GM18517 (cell line): Measurements from ENCODE around the gene MBD1.
"Not testable (repeated sequence)": the region's sequence is repeated elsewhere in the genome, so short reads cannot be mapped to it uniquely, and the experiment has no call there.

ENCODE experiments used
- ATAC-seq: cut with Tn5 transposase; IDR thresholded peaks from one replicate; pipeline ENCODE4 v1.9.1; 2021; ENCODE audit warnings: mild to moderate bottlenecking, moderate library complexity; ENCODE audit not compliant: unreplicated experiment

MBD1 gene

GRCh38 chr18:50281295-50281971 lies at the start of gene MBD1:
Gene MBD1 (minus strand): TSS chr18:50281523. CDS start chr18:50279992, 1,531 bp downstream.
- peak; percentile 85 for ATAC-seq

- ATAC-seq: no peak
Observed at GRCh38 chr18:50330176-50330575, 48.9 kb upstream of the MBD1 start.

- ATAC-seq: no peak
Observed at GRCh38 chr18:50327983-50328382, 46.7 kb upstream of the MBD1 start.

GRCh38 chr18:50320719-50321118 lies 39.4 kb upstream of the MBD1 start:
- ATAC-seq: peak; percentile 70

GRCh38 chr18:50315100-50315871 lies 34.0 kb upstream of the MBD1 start:
- ATAC-seq: peak; percentile 77

GRCh38 chr18:50313873-50314460 lies 32.6 kb upstream of the MBD1 start:
- ATAC-seq: no peak

- ATAC-seq: peak; percentile 10
Observed at GRCh38 chr18:50313031-50313607, 31.8 kb upstream of the MBD1 start.

- peak; percentile 71 for ATAC-seq
Observed at GRCh38 chr18:50312296-50313030, 31.1 kb upstream of the MBD1 start.

- no peak for ATAC-seq
Observed at GRCh38 chr18:50311650-50312049, 30.3 kb upstream of the MBD1 start.

GRCh38 chr18:50310080-50310479 lies 28.8 kb upstream of the MBD1 start:
- no peak for ATAC-seq

- ATAC-seq: not testable (repeated sequence)
Observed at GRCh38 chr18:50308851-50309250, 27.5 kb upstream of the MBD1 start.

GRCh38 chr18:50307738-50308470 lies 26.6 kb upstream of the MBD1 start:
- ATAC-seq: peak; percentile 86

GRCh38 chr18:50307400-50307737 lies 26.0 kb upstream of the MBD1 start:
- no peak for ATAC-seq

- no peak for ATAC-seq
Observed at GRCh38 chr18:50306944-50307343, 25.6 kb upstream of the MBD1 start.

- ATAC-seq: no peak
Observed at GRCh38 chr18:50301074-50301473, 19.8 kb upstream of the MBD1 start.

GRCh38 chr18:50299626-50300388 lies 18.5 kb upstream of the MBD1 start:
- no peak for ATAC-seq

GRCh38 chr18:50298443-50299284 lies 17.3 kb upstream of the MBD1 start:
- ATAC-seq: no peak

- peak; percentile 100 for ATAC-seq
Observed at GRCh38 chr18:50297621-50298442, 16.5 kb upstream of the MBD1 start.
